ENCODE data around the gene CDCP1.

- TF ChIP-seq CTCF (IDR thresholded peaks at IDR 0.05; ENCODE audit: insufficient read depth, low read length): no peak
- no peak for TF ChIP-seq REST (IDR thresholded peaks at IDR 0.05; ENCODE audit: insufficient replicate concordance, low read depth)
- TF ChIP-seq GABPA (IDR thresholded peaks at IDR 0.05; ENCODE audit: low read depth): no peak
- no peak for TF ChIP-seq POLR2AphosphoS5 (IDR thresholded peaks at IDR 0.05; ENCODE audit: low read depth)
- no peak for TF ChIP-seq SPI1 (IDR thresholded peaks at IDR 0.05; ENCODE audit: borderline replicate concordance, low read depth)
Measured at GRCh38 chr3:45154641-45155147, 8.5 kb upstream of the CDCP1 start.
